ENCODE data around the gene SLC35A3.

DNA sequence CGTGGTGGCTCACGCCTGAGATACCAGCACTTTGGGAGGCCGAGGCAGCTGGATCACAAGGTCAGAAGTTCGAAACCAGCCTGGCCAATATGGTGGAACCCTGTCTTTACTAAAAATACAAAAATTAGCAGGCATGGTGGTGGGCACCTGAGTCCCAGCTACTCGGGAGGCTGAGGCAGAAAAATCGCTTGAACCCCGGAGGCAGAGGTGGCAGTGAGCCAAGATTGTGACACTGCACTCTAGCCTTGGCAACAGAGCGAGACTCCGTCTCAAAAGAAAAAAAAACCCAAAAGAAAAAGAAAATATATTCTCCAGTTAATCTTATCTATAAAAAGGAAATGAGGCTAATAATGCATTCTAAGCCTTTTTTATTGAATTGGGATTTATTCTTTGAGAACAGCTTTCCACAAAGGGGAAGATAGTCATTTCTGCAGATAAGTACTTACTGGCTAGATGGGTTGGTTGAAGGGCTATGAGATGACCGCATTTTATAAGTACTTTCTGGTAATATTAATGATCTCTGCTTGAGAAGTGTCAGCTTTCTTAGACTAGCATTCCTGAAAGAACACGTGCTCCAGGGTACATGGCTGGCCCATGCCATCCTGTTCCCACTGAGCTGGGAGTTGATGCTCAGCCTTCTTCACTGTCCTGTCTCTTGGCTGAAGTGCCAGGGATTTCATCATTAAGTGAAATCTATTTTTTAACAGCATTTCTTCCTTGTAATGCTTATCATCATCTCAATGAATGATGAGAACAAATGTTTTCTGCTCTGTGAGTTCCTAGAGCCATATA lies 105.0 kb downstream of the SLC35A3 start:
- TF ChIP-seq, protein P1, sequence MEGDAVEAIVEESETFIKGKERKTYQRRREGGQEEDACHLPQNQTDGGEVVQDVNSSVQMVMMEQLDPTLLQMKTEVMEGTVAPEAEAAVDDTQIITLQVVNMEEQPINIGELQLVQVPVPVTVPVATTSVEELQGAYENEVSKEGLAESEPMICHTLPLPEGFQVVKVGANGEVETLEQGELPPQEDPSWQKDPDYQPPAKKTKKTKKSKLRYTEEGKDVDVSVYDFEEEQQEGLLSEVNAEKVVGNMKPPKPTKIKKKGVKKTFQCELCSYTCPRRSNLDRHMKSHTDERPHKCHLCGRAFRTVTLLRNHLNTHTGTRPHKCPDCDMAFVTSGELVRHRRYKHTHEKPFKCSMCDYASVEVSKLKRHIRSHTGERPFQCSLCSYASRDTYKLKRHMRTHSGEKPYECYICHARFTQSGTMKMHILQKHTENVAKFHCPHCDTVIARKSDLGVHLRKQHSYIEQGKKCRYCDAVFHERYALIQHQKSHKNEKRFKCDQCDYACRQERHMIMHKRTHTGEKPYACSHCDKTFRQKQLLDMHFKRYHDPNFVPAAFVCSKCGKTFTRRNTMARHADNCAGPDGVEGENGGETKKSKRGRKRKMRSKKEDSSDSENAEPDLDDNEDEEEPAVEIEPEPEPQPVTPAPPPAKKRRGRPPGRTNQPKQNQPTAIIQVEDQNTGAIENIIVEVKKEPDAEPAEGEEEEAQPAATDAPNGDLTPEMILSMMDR (IDR thresholded peaks at IDR 0.05), result no peak
- TF ChIP-seq POLR2A (IDR thresholded peaks at IDR 0.05), result no peak

Data from testis (tissue), 2 donors.